Hepatocyte (in vitro differentiated cells): Measurements from ENCODE around the gene ZNF597. TPM values are rescaled to one million over a fixed set of nuclear protein-coding genes. Genes with fewer than 3 reads are reported as not detected.

Experiments used
- DNase-seq: peaks from one replicate; pipeline ENCODE4 v3.0.0-alpha.2; 2016; ENCODE audit warnings: low spot score
- H2AFZ ChIP-seq: fragments of 200-600 bp; sonication (generic); 2 replicates; pipeline ENCODE4 v1.6.0; 2016; ENCODE audit warnings: antibody characterized with exemption, mild to moderate bottlenecking
- H3K27ac ChIP-seq: fragments of 200-600 bp; sonication (generic); 2 replicates; pipeline ENCODE4 v1.5.1; 2016; ENCODE audit warnings: mild to moderate bottlenecking
- H3K27me3 ChIP-seq: fragments of 200-600 bp; sonication (generic); 2 replicates; pipeline ENCODE4 v1.6.1; 2016
- H3K36me3 ChIP-seq: fragments of 200-600 bp; sonication (generic); replicated peaks from 2 replicates; pipeline ENCODE4 v1.5.1; 2016; ENCODE audit warnings: low read depth; ENCODE audit not compliant: insufficient read depth
- H3K4me1 ChIP-seq: fragments of 200-600 bp; sonication (generic); 2 replicates; pipeline ENCODE4 v1.5.1; 2016; ENCODE audit warnings: mild to moderate bottlenecking, moderate library complexity; ENCODE audit not compliant: insufficient read depth
- H3K4me2 ChIP-seq: fragments of 200-600 bp; sonication (generic); 2 replicates; pipeline ENCODE4 v1.6.0; 2016
- H3K4me3 ChIP-seq: fragments of 200-600 bp; sonication (generic); 2 replicates; pipeline ENCODE4 v1.5.1; 2016; ENCODE audit warnings: mild to moderate bottlenecking
- H3K79me2 ChIP-seq: fragments of 200-600 bp; sonication (generic); 2 replicates; pipeline ENCODE4 v1.6.0; 2017; ENCODE audit warnings: mild to moderate bottlenecking
- H3K9me2 ChIP-seq: fragments of 200-600 bp; sonication (generic); replicated peaks from 2 replicates; pipeline ENCODE4 v1.6.0; 2017; ENCODE audit warnings: mild to moderate bottlenecking; ENCODE audit not compliant: insufficient read depth
- H3K9me3 ChIP-seq: fragments of 200-600 bp; sonication (generic); 2 replicates; pipeline ENCODE4 v1.5.1; 2016; ENCODE audit warnings: low read depth, mild to moderate bottlenecking
- H4K20me1 ChIP-seq: fragments of 200-600 bp; sonication (generic); 2 replicates; pipeline ENCODE4 v1.6.0; 2016; ENCODE audit warnings: mild to moderate bottlenecking; ENCODE audit not compliant: insufficient read depth, poor library complexity, severe bottlenecking
- EZH2 ChIP-seq: fragments of 200-600 bp; sonication (generic); IDR thresholded peaks from 2 replicates; pipeline ENCODE4 v1.6.1; 2016; ENCODE audit warnings: antibody characterized with exemption, mild to moderate bottlenecking, borderline replicate concordance
- EZH2phosphoT487 ChIP-seq: fragments of 200-600 bp; sonication (generic); IDR thresholded peaks from one replicate; pipeline ENCODE4 v1.6.1; 2018; ENCODE audit warnings: antibody characterized with exemption, mild to moderate bottlenecking, low read depth, moderate library complexity; ENCODE audit not compliant: unreplicated experiment, severe bottlenecking
- WGBS: methylation state at CpG from one replicate; pipeline ENCODE4 v1.1.6; 2016; ENCODE audit warnings: low lambda C conversion rate; ENCODE audit errors: missing lambda C conversion rate; 5-methylcytosine and 5-hydroxymethylcytosine counted together
- polyA plus RNA-seq: library from polyadenylated mRNA; unstranded; fragments of >200 nt; fragmentation: Nextera tagmentation; extraction: Ambion mirVana; gene quantifications from 2 replicates; pipeline ENCODE4 v1.2.1, GENCODE V29; 2016
- total RNA-seq: library from RNA; depleted of rRNA; stranded (reverse); fragments of >200 nt; gene quantifications from 2 replicates; pipeline ENCODE4 v1.2.3, GENCODE V29; 2014
- TF ChIP-seq, protein P1 (sequence below): fragments of 200-600 bp; sonication (generic); IDR thresholded peaks from 2 replicates; pipeline ENCODE4 v1.5.1; 2016; ENCODE audit warnings: antibody characterized with exemption, mild to moderate bottlenecking; ENCODE audit not compliant: poor library complexity

The ZNF597 gene
- total and polyA plus RNA-seq, 2 experiments from 2014 or later, result 2.1 to 4.0 TPM

DNA sequence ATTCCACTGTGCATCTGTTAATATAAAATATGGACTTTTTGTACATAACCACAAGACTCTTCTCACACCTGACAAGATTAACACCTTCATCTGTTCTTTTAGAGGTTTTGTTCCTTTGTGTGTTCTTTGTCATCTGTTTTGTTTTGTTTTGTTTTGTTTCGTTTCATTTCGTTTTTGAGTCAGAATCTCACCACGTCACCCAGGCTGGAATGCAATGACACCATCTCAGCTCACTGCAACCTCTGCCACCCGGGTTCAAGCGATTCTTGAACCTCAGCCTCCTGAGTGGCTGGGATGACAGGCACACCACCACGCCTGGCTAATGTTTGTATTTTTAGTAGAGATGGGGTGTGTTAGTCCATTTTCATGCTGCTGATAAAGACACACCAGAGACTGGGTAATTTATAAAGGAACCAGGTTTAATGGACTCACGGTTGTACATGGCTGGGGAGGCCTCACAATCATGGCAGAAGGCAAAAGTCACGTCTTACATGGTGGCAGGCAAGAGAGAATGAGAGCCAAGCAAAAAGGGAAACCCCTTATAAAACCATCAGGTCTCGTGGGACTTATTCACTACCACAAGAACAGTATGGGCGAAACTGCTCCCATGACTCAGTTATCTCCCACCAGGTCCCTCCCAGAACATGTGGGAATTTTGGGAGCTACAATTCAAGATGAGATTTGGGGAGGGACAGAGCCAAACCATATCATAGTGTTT lies 29.7 kb upstream of the ZNF597 start:
- Histone ChIP-seq H3K4me3 (no peak overlapping the region), H2AFZ (no peak overlapping the region), H3K9me2 (no peaks in the 10 kb centered on the region), H3K4me1 (no peaks in the 10 kb centered on the region), H3K79me2 (peaks cover 100% of the 10 kb centered on the region), H3K27ac (no peak overlapping the region), H4K20me1 (peaks cover 87% of the 10 kb centered on the region), H3K36me3 (no peaks in the 10 kb centered on the region), H3K27me3 (no peaks in the 10 kb centered on the region), H3K9me3 (no peaks in the 10 kb centered on the region), H3K4me2 (no peak overlapping the region)
- no peak for DNase-seq
- WGBS, result 86% methylated on average over 10 of the region's 10 CpGs
- TF ChIP-seq EZH2phosphoT487, result no peak

DNA sequence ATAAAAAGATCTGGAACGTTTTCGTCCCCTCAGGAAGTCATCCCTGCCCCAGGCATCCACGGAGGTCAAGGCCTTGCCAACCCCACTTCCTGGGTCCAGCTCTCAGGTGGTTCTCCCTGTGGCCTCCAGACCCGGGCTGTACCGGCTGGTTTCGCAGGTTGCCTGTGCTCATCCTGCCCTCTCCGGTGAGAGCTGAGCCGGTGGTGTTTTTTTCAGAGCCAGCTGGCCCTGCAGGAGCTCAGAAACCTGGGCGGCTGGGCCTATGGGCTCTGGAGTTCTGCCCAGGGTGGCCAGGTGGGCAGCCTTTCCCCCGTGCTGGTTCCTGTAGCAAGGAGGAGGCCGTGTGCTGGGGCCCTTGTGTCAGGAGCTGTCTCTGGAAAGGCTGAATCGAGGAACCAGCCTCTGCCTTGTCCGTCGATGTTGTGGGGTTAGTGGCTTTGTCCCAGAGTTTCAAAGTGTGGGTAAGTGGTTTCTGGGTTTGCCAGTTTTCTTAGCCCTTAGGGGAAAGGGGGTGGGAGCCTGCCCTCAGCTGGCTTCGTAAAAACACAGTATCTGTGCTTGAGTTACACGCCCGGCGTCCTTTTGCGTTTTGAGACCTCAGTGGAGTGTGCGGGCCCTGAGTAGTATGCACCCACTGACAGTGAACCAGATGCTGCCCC lies 28.3 kb upstream of the ZNF597 start:
- no peak for TF ChIP-seq EZH2phosphoT487
- TF ChIP-seq, protein P1, sequence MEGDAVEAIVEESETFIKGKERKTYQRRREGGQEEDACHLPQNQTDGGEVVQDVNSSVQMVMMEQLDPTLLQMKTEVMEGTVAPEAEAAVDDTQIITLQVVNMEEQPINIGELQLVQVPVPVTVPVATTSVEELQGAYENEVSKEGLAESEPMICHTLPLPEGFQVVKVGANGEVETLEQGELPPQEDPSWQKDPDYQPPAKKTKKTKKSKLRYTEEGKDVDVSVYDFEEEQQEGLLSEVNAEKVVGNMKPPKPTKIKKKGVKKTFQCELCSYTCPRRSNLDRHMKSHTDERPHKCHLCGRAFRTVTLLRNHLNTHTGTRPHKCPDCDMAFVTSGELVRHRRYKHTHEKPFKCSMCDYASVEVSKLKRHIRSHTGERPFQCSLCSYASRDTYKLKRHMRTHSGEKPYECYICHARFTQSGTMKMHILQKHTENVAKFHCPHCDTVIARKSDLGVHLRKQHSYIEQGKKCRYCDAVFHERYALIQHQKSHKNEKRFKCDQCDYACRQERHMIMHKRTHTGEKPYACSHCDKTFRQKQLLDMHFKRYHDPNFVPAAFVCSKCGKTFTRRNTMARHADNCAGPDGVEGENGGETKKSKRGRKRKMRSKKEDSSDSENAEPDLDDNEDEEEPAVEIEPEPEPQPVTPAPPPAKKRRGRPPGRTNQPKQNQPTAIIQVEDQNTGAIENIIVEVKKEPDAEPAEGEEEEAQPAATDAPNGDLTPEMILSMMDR, result no peak
- TF ChIP-seq EZH2, result no peak
- Histone ChIP-seq H3K4me2 (no peak overlapping the region), H3K4me3 (no peak overlapping the region), H3K36me3 (no peaks in the 10 kb centered on the region), H3K79me2 (peaks cover 100% of the 10 kb centered on the region), H3K9me3 (no peaks in the 10 kb centered on the region), H3K27ac (no peak overlapping the region), H2AFZ (no peak overlapping the region), H3K4me1 (no peaks in the 10 kb centered on the region), H3K27me3 (no peaks in the 10 kb centered on the region), H4K20me1 (peaks cover 91% of the 10 kb centered on the region), H3K9me2 (no peaks in the 10 kb centered on the region)
- no peak for DNase-seq
- WGBS, result 93% methylated on average over 20 of the region's 20 CpGs

DNA sequence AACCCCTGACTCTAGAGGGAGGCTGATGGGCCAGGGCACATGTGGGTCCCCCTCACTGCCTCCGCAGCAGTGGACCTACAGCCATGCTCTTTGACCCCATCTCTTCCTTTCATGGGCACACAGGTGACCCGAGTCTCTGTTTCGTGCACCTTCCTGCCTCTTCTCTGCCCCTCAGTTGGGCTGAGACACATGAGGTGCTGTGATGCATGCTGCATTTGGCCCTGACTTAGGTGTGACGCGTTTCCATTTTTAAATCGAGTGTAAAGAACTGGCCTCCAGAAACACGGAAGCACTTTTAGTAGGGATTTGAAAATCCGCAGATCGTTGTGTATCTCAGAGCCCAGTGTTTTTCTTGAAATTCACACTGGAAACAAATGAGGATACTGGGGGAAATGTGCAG lies 27.4 kb upstream of the ZNF597 start:
- Histone ChIP-seq H3K9me2 (no peaks in the 10 kb centered on the region), H4K20me1 (peaks cover 94% of the 10 kb centered on the region), H3K9me3 (no peaks in the 10 kb centered on the region), H3K27me3 (no peaks in the 10 kb centered on the region), H3K4me2 (no peak overlapping the region), H3K4me3 (no peak overlapping the region), H3K4me1 (no peaks in the 10 kb centered on the region), H3K79me2 (peaks cover 100% of the 10 kb centered on the region), H3K36me3 (no peaks in the 10 kb centered on the region), H3K27ac (no peak overlapping the region), H2AFZ (no peak overlapping the region)
- no peak for DNase-seq
- 86% methylated on average over 9 of the region's 9 CpGs for WGBS
- TF ChIP-seq, protein P1, result no peak
- TF ChIP-seq EZH2phosphoT487 (no peak), EZH2 (no peak)

DNA sequence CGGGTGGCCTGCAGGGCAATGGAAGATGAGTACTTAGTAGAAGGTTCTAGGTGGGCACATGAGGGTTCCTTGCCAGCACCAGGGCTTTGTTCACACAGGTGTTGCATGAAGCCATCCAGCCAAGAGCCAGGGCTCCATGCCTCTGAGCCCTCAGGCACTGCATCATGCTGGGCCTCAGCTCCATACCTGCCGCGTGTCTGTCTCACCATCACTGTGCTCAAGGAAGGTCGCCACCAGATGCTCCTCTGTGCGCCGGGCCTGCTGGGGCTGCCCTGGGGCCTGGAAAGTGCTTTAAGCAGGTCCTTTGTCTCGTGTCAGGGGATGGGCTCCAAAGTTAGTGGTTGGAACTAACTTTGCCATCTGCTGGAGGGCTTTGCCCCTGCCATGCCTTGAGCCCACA lies 26.4 kb upstream of the ZNF597 start:
- no peaks in the 10 kb centered on the region for H3K27me3 ChIP-seq
- no peaks in the 10 kb centered on the region for H3K4me1 ChIP-seq
- H3K27ac ChIP-seq, result no peak overlapping the region
- H3K9me3 ChIP-seq, result no peaks in the 10 kb centered on the region
- H4K20me1 ChIP-seq, result peaks cover 94% of the 10 kb centered on the region
- 93% methylated on average over 7 of the region's 7 CpGs for WGBS
- H3K9me2 ChIP-seq, result no peaks in the 10 kb centered on the region
- peaks cover 100% of the 10 kb centered on the region for H3K79me2 ChIP-seq
- TF ChIP-seq EZH2phosphoT487, result no peak
- TF ChIP-seq EZH2, result no peak
- TF ChIP-seq, protein P1, result no peak
- no peaks in the 10 kb centered on the region for H3K36me3 ChIP-seq
- no peak overlapping the region for H2AFZ ChIP-seq
- H3K4me3 ChIP-seq, result no peak overlapping the region
- no peak for DNase-seq
- H3K4me2 ChIP-seq, result no peak overlapping the region
